ENCODE results near the gene EFNA5. TPM values are rescaled to one million over a fixed set of nuclear protein-coding genes. Genes with fewer than 3 reads are reported as not detected.

The EFNA5 gene
- total RNA-seq, 1 experiment from 2014 or later, result 0.22 TPM

- ChIA-PET RAD21 (ENCODE audit: low non-redundant PET in 1 of 2, low total read pairs in 2 of 2, uncharacterized antibody in 2 of 2, unreplicated experiment in 2 of 2) (no interaction called here), POLR2A (no interaction called here), CTCF (no interaction called here)
- TF ChIP-seq EZH2phosphoT487 (IDR thresholded peaks at IDR 0.05; ENCODE audit: borderline replicate concordance) (no peak), JUND (IDR thresholded peaks at IDR 0.05) (no peak), YY1 (IDR thresholded peaks at IDR 0.05; ENCODE audit: extremely low read depth, insufficient replicate concordance, low read depth, low read length) (no peak), SP1 (IDR thresholded peaks at IDR 0.05; ENCODE audit: low read depth) (no peak), EGR1 (IDR thresholded peaks at IDR 0.05; ENCODE audit: low read depth) (no peak), TCF7L2 (IDR thresholded peaks at IDR 0.05; ENCODE audit: borderline replicate concordance, extremely low read depth, insufficient read depth, insufficient read length) (no peak)
- Histone ChIP-seq H3K4me2 (ENCODE audit: low read length) (no peak overlapping the region), H3K27ac (ENCODE audit: low read depth, low read length) (no peak overlapping the region), H3K9ac (ENCODE audit: low read length) (no peak overlapping the region), H2AFZ (ENCODE audit: low read depth, low read length, poor library complexity, severe bottlenecking) (no peak overlapping the region), H3K4me3 (replicated peaks in 1 of 2; ENCODE audit: low read depth in 1 of 2, low read length in 2 of 2) (no peak overlapping the region), H3K27me3 (ENCODE audit: insufficient read depth, low read length) (no peaks in the 10 kb centered on the region), H3K79me2 (ENCODE audit: insufficient read depth, low read length) (no peaks in the 10 kb centered on the region), H3K4me1 (ENCODE audit: control insufficient read depth in 1 of 2, insufficient read depth in 2 of 2, low read length in 2 of 2) (no peaks in the 10 kb centered on the region), H3K9me3 (ENCODE audit: control insufficient read depth in 1 of 2, insufficient read depth in 1 of 2, low read depth in 1 of 2, low read length in 2 of 2) (no peaks in the 10 kb centered on the region), H3K36me3 (ENCODE audit: control insufficient read depth in 1 of 2, insufficient read depth in 2 of 2, low read length in 2 of 2) (no peaks in the 10 kb centered on the region), H4K20me1 (ENCODE audit: insufficient read depth) (no peaks in the 10 kb centered on the region), H3K9me2 (ENCODE audit: insufficient read depth) (no peaks in the 10 kb centered on the region)
- DNase-seq (ENCODE audit: low read depth, low spot score) (no peak), ATAC-seq (no peak)
- intact Hi-C loops (cut with micrococcal nuclease), result no loop called here
- no TSS peak for BruUV-seq (replicated peaks)
These were observed 65.7 kb downstream of the EFNA5 start for GRCh38 chr5:107604990-107605389.

GRCh38 chr5:107604146-107604910 is 66.4 kb downstream of the EFNA5 start:
- no peak overlapping the region for H3K27ac ChIP-seq (ENCODE audit: low read depth, low read length)
- ChIA-PET POLR2A (no interaction called here), CTCF (no interaction called here), RAD21 (ENCODE audit: low non-redundant PET in 1 of 2, low total read pairs in 2 of 2, uncharacterized antibody in 2 of 2, unreplicated experiment in 2 of 2) (no interaction called here)
- no peaks in the 10 kb centered on the region for H3K79me2 ChIP-seq (ENCODE audit: insufficient read depth, low read length)
- TF ChIP-seq YY1 (IDR thresholded peaks at IDR 0.05; ENCODE audit: extremely low read depth, insufficient replicate concordance, low read depth, low read length), result no peak
- no peaks in the 10 kb centered on the region for H3K4me1 ChIP-seq (ENCODE audit: control insufficient read depth in 1 of 2, insufficient read depth in 2 of 2, low read length in 2 of 2)
- no peaks in the 10 kb centered on the region for H3K36me3 ChIP-seq (ENCODE audit: control insufficient read depth in 1 of 2, insufficient read depth in 2 of 2, low read length in 2 of 2)
- DNase-seq (ENCODE audit: low read depth, low spot score), result no peak
- H4K20me1 ChIP-seq (ENCODE audit: insufficient read depth), result no peaks in the 10 kb centered on the region
- H3K27me3 ChIP-seq (ENCODE audit: insufficient read depth, low read length), result no peaks in the 10 kb centered on the region
- no peaks in the 10 kb centered on the region for H3K9me2 ChIP-seq (ENCODE audit: insufficient read depth)
- H3K4me3 ChIP-seq (replicated peaks in 1 of 2; ENCODE audit: low read depth in 1 of 2, low read length in 2 of 2), result no peak overlapping the region
- H3K4me2 ChIP-seq (ENCODE audit: low read length), result no peak overlapping the region
- no TSS peak for BruUV-seq (replicated peaks)
- no peaks in the 10 kb centered on the region for H3K9me3 ChIP-seq (ENCODE audit: control insufficient read depth in 1 of 2, insufficient read depth in 1 of 2, low read depth in 1 of 2, low read length in 2 of 2)
- ATAC-seq, result no peak
- H3K9ac ChIP-seq (ENCODE audit: low read length), result no peak overlapping the region
- H2AFZ ChIP-seq (ENCODE audit: low read depth, low read length, poor library complexity, severe bottlenecking), result no peak overlapping the region
- intact Hi-C loops (cut with micrococcal nuclease), result no loop called here
